PFSK-1 (cell line): ENCODE results near the gene SETBP1.

Experiments
- FOXP2 ChIP-seq: optimal IDR thresholded peaks from 2 replicates; pipeline ENCODE3; 2011; ENCODE audit warnings: borderline replicate concordance, control low read depth, inconsistent platforms; ENCODE audit not compliant: insufficient read depth; ENCODE audit errors: extremely low read length, extremely low read depth
- POLR2AphosphoS5 ChIP-seq: IDR thresholded peaks from 2 replicates; pipeline ENCODE4 v1.6.1; 2012; ENCODE audit warnings: low read depth, mild to moderate bottlenecking, control low read depth, low read length, moderate library complexity
- REST ChIP-seq, 2 experiments: IDR thresholded peaks; 2 replicates each; pipeline versions ENCODE4 v1.6.1 to v1.8.0; 2011 to 2012; ENCODE audit warnings: low read depth in 2 of 2, low read length in 2 of 2, control low read depth in 1 of 2, inconsistent platforms in 1 of 2, mild to moderate bottlenecking in 1 of 2, moderate library complexity in 1 of 2; ENCODE audit not compliant: insufficient read depth in 1 of 2
- SIN3A ChIP-seq: IDR thresholded peaks from 2 replicates; pipeline ENCODE4 v1.6.1; 2012; ENCODE audit warnings: mild to moderate bottlenecking, low read length, moderate library complexity, borderline replicate concordance; ENCODE audit not compliant: insufficient read depth
- TAF1 ChIP-seq: IDR thresholded peaks from 2 replicates; pipeline ENCODE4 v1.6.1; 2012; ENCODE audit warnings: low read length, control low read depth, borderline replicate concordance; ENCODE audit not compliant: insufficient read depth

Gene SETBP1

GRCh38 chr18:44968336-44968735, 287.6 kb downstream of the SETBP1 start:
- TF ChIP-seq TAF1 = no peak
- no peak for TF ChIP-seq REST (IDR thresholded peaks at IDR 0.05; ENCODE audit: insufficient read depth in 1 of 2, low read depth in 2 of 2, low read length in 2 of 2)
- TF ChIP-seq POLR2AphosphoS5 = no peak
- no peak for TF ChIP-seq FOXP2
- TF ChIP-seq SIN3A = no peak

- no peak for TF ChIP-seq POLR2AphosphoS5
- no peak for TF ChIP-seq REST (IDR thresholded peaks at IDR 0.05; ENCODE audit: insufficient read depth in 1 of 2, low read depth in 2 of 2, low read length in 2 of 2)
- TF ChIP-seq TAF1 = no peak
- no peak for TF ChIP-seq SIN3A
- TF ChIP-seq FOXP2 = no peak
Measured at GRCh38 chr18:44969214-44969795, 288.6 kb downstream of the SETBP1 start.

GRCh38 chr18:44973282-44973681, 292.6 kb downstream of the SETBP1 start:
- TF ChIP-seq SIN3A (no peak), FOXP2 (no peak), REST (IDR thresholded peaks at IDR 0.05; ENCODE audit: insufficient read depth in 1 of 2, low read depth in 2 of 2, low read length in 2 of 2) (no peak)

GRCh38 chr18:44974174-44974573, 293.5 kb downstream of the SETBP1 start:
- TF ChIP-seq POLR2AphosphoS5 (no peak), TAF1 (no peak), REST (IDR thresholded peaks at IDR 0.05; ENCODE audit: insufficient read depth in 1 of 2, low read depth in 2 of 2, low read length in 2 of 2) (no peak), SIN3A (no peak), FOXP2 (no peak)

GRCh38 chr18:44977856-44978255, 297.2 kb downstream of the SETBP1 start:
- TF ChIP-seq SIN3A = no peak
- no peak for TF ChIP-seq FOXP2
- TF ChIP-seq REST (IDR thresholded peaks at IDR 0.05; ENCODE audit: insufficient read depth in 1 of 2, low read depth in 2 of 2, low read length in 2 of 2) = no peak
- no peak for TF ChIP-seq POLR2AphosphoS5
- TF ChIP-seq TAF1 = no peak
